Suprapubic skin (tissue), 4 donors: ENCODE measurements around the gene RIN1. TPM values are rescaled to one million over a fixed set of nuclear protein-coding genes. Genes with fewer than 3 reads are reported as not detected.

Experiments
- DNase-seq, 2 donors: peaks; one replicate each; pipeline ENCODE4 v3.0.0-alpha.2; 2019; ENCODE audit warnings: low spot score in 2 of 2
- H3K27ac ChIP-seq: fragments of 200-600 bp; sonication (generic); one replicate; pipeline ENCODE4 v1.5.1; 2019
- H3K27me3 ChIP-seq: fragments of 200-600 bp; sonication (generic); one replicate; pipeline ENCODE4 v1.5.1; 2019
- H3K36me3 ChIP-seq: fragments of 200-600 bp; sonication (generic); one replicate; pipeline ENCODE4 v1.5.1; 2019
- H3K4me1 ChIP-seq: fragments of 200-600 bp; sonication (generic); one replicate; pipeline ENCODE4 v1.5.1; 2019
- H3K4me3 ChIP-seq: fragments of 200-600 bp; sonication (generic); one replicate; pipeline ENCODE4 v1.5.1; 2019; ENCODE audit warnings: mild to moderate bottlenecking
- H3K9me3 ChIP-seq: fragments of 200-600 bp; sonication (generic); one replicate; pipeline ENCODE4 v1.5.1; 2019
- CTCF ChIP-seq, 2 donors: fragments of 200-600 bp in 1 of 2; fragments of 450-650 bp in 1 of 2; sonication (generic) in 1 of 2; IDR thresholded peaks; one replicate each; pipeline ENCODE4 v1.5.1; 2016 to 2019; ENCODE audit warnings: antibody characterized with exemption in 2 of 2, mild to moderate bottlenecking in 1 of 2, moderate library complexity in 1 of 2
- EP300 ChIP-seq: sonication (generic); formaldehyde crosslinking; IDR thresholded peaks from one replicate; pipeline ENCODE4 v1.6.1; 2017; ENCODE audit warnings: antibody characterized with exemption
- POLR2A ChIP-seq, 2 donors: fragments of 450-650 bp; IDR thresholded peaks; one replicate each; pipeline ENCODE4 v1.6.1; 2017; ENCODE audit warnings: antibody characterized with exemption in 2 of 2, mild to moderate bottlenecking in 2 of 2, moderate library complexity in 2 of 2
- POLR2AphosphoS5 ChIP-seq, 3 donors: sonication (generic); formaldehyde crosslinking; IDR thresholded peaks; one replicate each; pipeline ENCODE4 v1.6.1; 2017; ENCODE audit warnings: antibody characterized with exemption in 3 of 3
- WGBS: methylation state at CpG from one replicate; pipeline ENCODE4 v1.1.5; 2018; 5-methylcytosine and 5-hydroxymethylcytosine counted together
- total RNA-seq, 4 donors: library from RNA; depleted of rRNA; stranded (reverse); fragments of >200 nt; gene quantifications; one replicate each; pipeline ENCODE4 v1.1.0, GENCODE V29; 2016

The RIN1 gene
- total RNA-seq, 4 donors from 2014 or later, result 40.3 to 73.6 (median 60.3) TPM

DNA sequence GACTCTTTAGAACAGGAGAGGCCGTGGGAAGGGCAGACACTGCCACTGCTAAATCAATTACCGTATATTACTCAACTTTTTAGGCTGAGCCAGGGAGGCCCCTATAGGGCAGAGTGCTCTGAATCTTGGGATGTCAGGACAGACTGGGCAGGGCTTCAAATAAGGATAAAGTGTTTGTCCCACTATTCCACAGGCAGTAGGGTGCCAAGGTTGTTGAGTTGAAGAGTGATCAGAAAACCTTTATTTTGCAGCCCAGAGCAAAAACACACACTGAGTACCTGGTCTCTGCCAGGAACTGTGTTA lies 12.8 kb upstream of the RIN1 start:
- Histone ChIP-seq H3K27ac (no peak overlapping the region), H3K36me3 (peaks cover 4% of the 10 kb centered on the region), H3K27me3 (no peaks in the 10 kb centered on the region), H3K4me3 (no peak overlapping the region), H3K4me1 (peaks cover 33% of the 10 kb centered on the region), H3K9me3 (no peaks in the 10 kb centered on the region)
- no peak for DNase-seq
- WGBS, result 55% methylated on average over 2 of the region's 2 CpGs
- TF ChIP-seq POLR2AphosphoS5 (IDR thresholded peaks at IDR 0.05) (no peak), EP300 (no peak), CTCF (IDR thresholded peaks at IDR 0.05) (no peak), POLR2A (IDR thresholded peaks at IDR 0.05) (no peak)

DNA sequence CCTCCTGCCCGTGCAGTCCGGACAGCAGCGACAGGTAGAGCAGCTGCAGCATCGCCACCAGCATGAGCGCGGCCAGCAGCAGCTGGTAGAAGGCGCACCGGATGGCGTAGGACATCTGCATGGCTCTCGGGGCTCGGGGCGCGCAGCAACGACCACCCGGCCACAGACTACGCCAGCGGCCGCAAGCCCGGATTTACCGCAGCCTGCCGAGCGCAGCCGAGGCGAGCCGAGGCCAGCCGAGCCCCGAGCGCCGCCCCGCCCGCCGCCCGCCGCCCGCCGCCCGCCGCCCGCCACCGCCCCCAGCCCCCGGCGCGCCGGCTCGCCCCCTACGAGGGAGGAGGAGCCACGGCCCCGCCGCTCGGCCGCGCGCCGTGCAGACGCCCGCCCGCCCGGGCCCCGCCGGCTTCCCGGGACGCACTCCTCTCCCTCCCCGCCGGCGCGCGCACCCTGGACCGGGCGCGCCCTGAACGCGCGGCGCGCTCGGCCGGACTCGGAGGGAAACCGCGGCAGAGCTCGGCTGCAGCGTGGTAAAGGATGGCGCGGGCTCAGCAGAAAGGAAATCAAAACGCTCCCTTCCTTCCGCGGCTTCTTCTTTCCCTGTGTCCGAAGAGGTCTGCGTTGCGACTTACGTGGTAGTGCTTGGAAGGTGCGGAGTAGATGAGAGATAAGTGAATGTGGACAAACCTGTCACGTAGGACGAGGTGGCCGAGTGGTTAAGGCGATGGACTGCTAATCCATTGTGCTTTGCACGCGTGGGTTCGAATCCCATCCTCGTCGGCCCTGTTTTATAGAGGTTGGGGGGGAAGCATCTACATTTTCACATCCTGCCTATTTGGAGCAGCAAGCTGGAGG lies 11.4 kb upstream of the RIN1 start, which contains the start of gene B4GAT1:
B4GAT1 (minus strand) TSS at position 205 of the 852 bp plus-strand sequence; CDS start at position 121, 84 bp downstream.
- H3K4me3 ChIP-seq, result peak within 1 kb of the TSS; percentile 77
- WGBS, result 0% methylated on average over 45 of the region's 101 CpGs
- TF ChIP-seq EP300 (no peak), POLR2AphosphoS5 (IDR thresholded peaks at IDR 0.05) (peak; percentile 63 to 94 (median 65))
- peaks cover 44% of the 10 kb centered on the region for H3K4me1 ChIP-seq
- peak within 1 kb of the TSS; percentile 85 for H3K27ac ChIP-seq
- no peaks in the 10 kb centered on the region for H3K9me3 ChIP-seq
- no peaks in the 10 kb centered on the region for H3K27me3 ChIP-seq
- DNase-seq, result peak; percentile 92 to 95
- no peaks in the 10 kb centered on the region for H3K36me3 ChIP-seq

DNA sequence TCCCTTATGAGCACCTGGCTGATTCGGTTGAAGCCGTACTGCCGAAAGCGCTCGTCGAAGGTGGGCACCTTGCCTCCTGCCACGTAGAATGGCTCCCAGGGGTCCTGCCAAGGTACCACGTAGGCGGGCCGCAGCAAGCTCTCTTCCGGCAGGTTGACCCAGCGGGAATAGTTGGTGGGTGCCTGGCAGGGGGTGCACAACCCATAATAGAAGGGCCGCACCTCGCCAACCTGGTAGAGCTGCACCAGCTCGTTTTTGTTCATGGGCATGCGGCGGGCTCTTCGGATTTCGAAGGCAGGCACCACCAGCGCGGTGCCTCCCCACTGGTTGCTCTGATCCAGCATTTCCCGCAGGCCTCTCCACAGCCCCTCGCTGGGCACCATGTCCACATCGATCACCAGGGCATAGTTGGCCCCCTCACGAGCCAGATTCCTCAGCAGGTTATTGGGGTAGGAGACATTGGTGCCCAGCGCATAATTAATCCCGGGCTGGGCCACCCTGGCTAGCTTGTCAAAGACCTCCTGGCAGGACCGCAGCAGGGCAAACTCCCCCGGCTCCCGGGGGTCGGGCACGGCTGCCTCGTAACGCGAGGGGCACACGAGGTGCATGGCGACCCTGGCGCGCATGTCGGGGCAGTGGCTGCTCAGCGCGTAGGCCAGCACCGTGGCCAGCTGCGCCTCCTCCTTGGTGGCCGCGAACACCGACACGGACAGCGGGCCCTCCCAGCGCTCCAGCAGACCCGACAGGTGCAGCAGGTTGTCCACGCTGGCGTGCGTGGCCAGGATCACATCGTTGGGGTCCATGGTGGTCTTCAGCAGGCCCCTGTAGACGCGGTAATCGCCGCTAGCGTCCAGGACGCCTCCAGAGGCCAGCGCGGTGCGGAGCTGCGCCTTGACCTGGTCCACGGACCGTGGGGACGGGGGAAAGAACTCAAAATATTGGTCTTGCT lies 10.5 kb upstream of the RIN1 start:
- Histone ChIP-seq H3K4me3 (peak overlapping the region; percentile 77), H3K4me1 (peaks cover 44% of the 10 kb centered on the region), H3K9me3 (no peaks in the 10 kb centered on the region), H3K27ac (peak overlapping the region; percentile 85), H3K27me3 (no peaks in the 10 kb centered on the region), H3K36me3 (peaks cover 3% of the 10 kb centered on the region)
- no peak for DNase-seq
- TF ChIP-seq EP300, result no peak
- TF ChIP-seq POLR2A (IDR thresholded peaks at IDR 0.05), result no peak
- TF ChIP-seq CTCF (IDR thresholded peaks at IDR 0.05), result no peak
- no peak for TF ChIP-seq POLR2AphosphoS5 (IDR thresholded peaks at IDR 0.05)
- 51% methylated on average over 12 of the region's 68 CpGs for WGBS

GRCh38 chr11:66345316-66345649 lies 9.0 kb upstream of the RIN1 start:
- Histone ChIP-seq H3K4me1 (peaks cover 44% of the 10 kb centered on the region), H3K27me3 (no peaks in the 10 kb centered on the region), H3K27ac (peak overlapping the region; percentile 84), H3K4me3 (peak overlapping the region; percentile 77), H3K36me3 (peaks cover 18% of the 10 kb centered on the region), H3K9me3 (no peaks in the 10 kb centered on the region)
- 1% methylated on average over 4 of the region's 7 CpGs for WGBS
- DNase-seq, result no peak
- TF ChIP-seq CTCF (IDR thresholded peaks at IDR 0.05) (no peak), POLR2AphosphoS5 (IDR thresholded peaks at IDR 0.05) (no peak), EP300 (no peak), POLR2A (IDR thresholded peaks at IDR 0.05) (no peak)

DNA sequence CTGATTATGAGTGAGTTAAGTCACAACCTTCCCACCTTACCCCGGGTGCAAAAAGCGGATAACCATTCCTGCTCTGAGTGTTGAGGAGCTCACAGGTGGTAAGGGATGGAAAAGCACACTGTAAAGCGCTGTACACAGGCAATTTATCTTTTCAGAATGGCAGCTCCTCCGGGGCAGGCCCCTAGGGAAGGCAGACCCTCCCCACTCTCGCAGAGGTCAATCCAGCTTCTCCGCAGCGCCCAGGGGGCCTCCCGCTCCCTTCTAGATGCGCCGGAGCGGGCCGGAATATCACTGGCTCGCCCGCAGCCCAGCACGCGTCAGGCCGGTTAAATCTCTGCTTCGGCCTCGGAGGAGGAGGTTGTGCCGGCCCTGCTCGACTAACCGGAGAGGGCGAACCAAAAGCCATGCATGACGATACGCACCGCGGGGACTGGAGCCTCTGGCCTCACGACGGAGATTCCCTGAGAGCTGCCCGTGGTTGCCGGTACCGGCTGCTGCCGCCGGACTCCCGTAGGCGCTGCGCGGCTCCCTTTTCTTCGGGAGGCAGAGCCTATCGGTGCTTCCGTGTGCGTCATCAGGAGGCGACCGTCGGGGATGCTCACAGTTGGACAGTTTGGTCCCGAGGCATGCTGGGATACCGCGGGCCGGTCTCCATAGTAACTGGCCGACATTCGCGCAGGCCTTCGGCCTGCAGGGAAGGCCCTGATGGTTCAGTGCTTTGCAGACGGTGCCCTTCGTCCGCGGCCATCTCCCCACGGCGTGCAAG lies 8.5 kb upstream of the RIN1 start, which contains the start of gene BRMS1:
BRMS1 (minus strand) TSS at position 555 of the 766 bp plus-strand sequence. CDS start 2,870 bp downstream, outside the sequence.
- WGBS, result 0% methylated on average over 14 of the region's 59 CpGs
- Histone ChIP-seq H3K27ac (peak within 1 kb of the TSS; percentile 84), H3K4me1 (peaks cover 44% of the 10 kb centered on the region), H3K27me3 (no peaks in the 10 kb centered on the region), H3K9me3 (no peaks in the 10 kb centered on the region), H3K36me3 (peaks cover 24% of the 10 kb centered on the region), H3K4me3 (peak within 1 kb of the TSS; percentile 77)
- TF ChIP-seq CTCF (IDR thresholded peaks at IDR 0.05) (no peak), POLR2A (IDR thresholded peaks at IDR 0.05) (peak; percentile 39 to 73), POLR2AphosphoS5 (IDR thresholded peaks at IDR 0.05) (peak; percentile 34 to 95 (median 73))
- DNase-seq, result peak; percentile 98 to 99
